Mesangial cell (primary cell): ENCODE measurements around the gene SUCLG1. TPM values are rescaled to one million over a fixed set of nuclear protein-coding genes. Genes with fewer than 3 reads are reported as not detected.

Experiments used
- total RNA-seq: library from RNA; depleted of rRNA; stranded (reverse); fragments of >200 nt; gene quantifications from 2 replicates; pipeline ENCODE4 v1.2.3, GENCODE V29; 2015

Gene SUCLG1
- total RNA-seq, result 39.4 and 46.6 TPM in 2 replicates

GRCh38 chr2:84459018-84459943, at the start of gene SUCLG1:
Gene SUCLG1, minus strand, starts transcription at chr2:84459280. Its CDS starts 11 bp downstream, at chr2:84459269.

Other genes starting within 250 kb of the SUCLG1 start
- gene DNAH6, start 57.2 kb upstream of the SUCLG1 start, total RNA-seq, result under 0.01 and 0.13 TPM in 2 replicates